K562 (cell line): ENCODE results near the gene LRRC4B. TPM values are rescaled to one million over a fixed set of nuclear protein-coding genes. Genes with fewer than 3 reads are reported as not detected.

Experiments used
- ARID1B ChIP-seq: fragments of 450-650 bp; IDR thresholded peaks from 2 replicates; pipeline ENCODE4 v1.6.1; 2016; ENCODE audit warnings: antibody characterized with exemption, mild to moderate bottlenecking, inconsistent platforms
- DPF2 ChIP-seq: fragments of 450-650 bp; IDR thresholded peaks from 2 replicates; pipeline ENCODE4 v1.6.1; 2016
- E2F3 ChIP-seq: fragments of 250-450 bp; sonication (Bioruptor Pico); IDR thresholded peaks from 2 replicates; pipeline ENCODE4 v1.4.0; 2020; ENCODE audit warnings: mild to moderate bottlenecking
- ETV1 ChIP-seq: fragments of 450-650 bp; conservative IDR thresholded peaks from 2 replicates; pipeline ENCODE4 v1.6.1; 2016; ENCODE audit warnings: missing genetic modification characterization, control low read depth, low read depth, missing compliant biosample characterization
- FOSL1 ChIP-seq: fragments of 200-800 bp; sonication (Bioruptor generic); conservative IDR thresholded peaks from 2 replicates; pipeline ENCODE4 v1.6.1; 2016; ENCODE audit warnings: missing genetic modification characterization, missing compliant biosample characterization
- GABPB1 ChIP-seq: sonication (generic); formaldehyde crosslinking; IDR thresholded peaks from 2 replicates; pipeline ENCODE4 v1.8.0; 2022; ENCODE audit warnings: mild to moderate bottlenecking, missing genetic modification reagents
- HIVEP1 ChIP-seq: fragments of 250-450 bp; sonication (Bioruptor Pico); IDR thresholded peaks from 2 replicates; pipeline ENCODE4 v1.4.0; 2020; ENCODE audit warnings: mild to moderate bottlenecking
- IRF1 ChIP-seq: sonication (generic); formaldehyde crosslinking; IDR thresholded peaks from 2 replicates; pipeline ENCODE4 v1.8.0; 2022; ENCODE audit warnings: missing genetic modification reagents, mild to moderate bottlenecking, borderline replicate concordance
- MAFF ChIP-seq: IDR thresholded peaks from 2 replicates; pipeline ENCODE4 v1.6.1; 2012; ENCODE audit warnings: low read length, improper control_type of control experiment
- RBM39 ChIP-seq: fragments of 200-400 bp; formaldehyde crosslinking; optimal IDR thresholded peaks from 2 replicates; pipeline ENCODE3; 2018; ENCODE audit warnings: low read depth, low read length
- SMC3 ChIP-seq: conservative IDR thresholded peaks from 2 replicates; pipeline ENCODE4 v1.6.1; 2011; ENCODE audit warnings: low read depth, low read length, improper control_type of control experiment; ENCODE audit not compliant: insufficient read depth
- ZBTB40 ChIP-seq, 2 experiments: fragments of 450-650 bp in 1 of 2; sonication (generic) in 1 of 2; formaldehyde crosslinking in 1 of 2; IDR thresholded peaks; 2 replicates each; pipeline versions ENCODE4 v1.7.1 to v1.9.0; 2016 to 2022; ENCODE audit warnings: inconsistent platforms in 1 of 2, mild to moderate bottlenecking in 1 of 2, missing genetic modification reagents in 1 of 2
- ZBTB8A ChIP-seq: fragments of 450-650 bp; IDR thresholded peaks from 2 replicates; pipeline ENCODE4 v1.6.1; 2018; ENCODE audit warnings: mild to moderate bottlenecking, moderate library complexity; ENCODE audit not compliant: partially characterized antibody
- ZNF696 ChIP-seq: fragments of 250-450 bp; sonication (Bioruptor Pico); conservative IDR thresholded peaks from 2 replicates; pipeline ENCODE4 v1.4.0; 2020; ENCODE audit warnings: mild to moderate bottlenecking, moderate library complexity
- polyA plus RNA-seq, 8 experiments: library from polyadenylated mRNA; depleted of rRNA in 4 of 8; stranded (reverse) in 5 of 8; unstranded in 3 of 8; fragments of >200 nt; fragmentation: Nextera tagmentation in 2 of 8; fragmentation: Illumina TruSeq in 1 of 8; extraction: Ambion mirVana in 2 of 8; extraction: Trizol in 1 of 8; gene quantifications; 2 replicates each; pipeline versions ENCODE4 v1.2.1 to v1.2.3, GENCODE V29; 2011 to 2014; ENCODE audit warnings: inconsistent platforms in 1 of 8, missing spikeins in 1 of 8
- total RNA-seq, 7 experiments: library from RNA; depleted of rRNA in 6 of 7; stranded (reverse); fragments of >200 nt in 6 of 7; fragmentation: Illumina TruSeq in 2 of 7; extraction: Trizol in 2 of 7; gene quantifications; 2 replicates each; pipeline versions ENCODE4 v1.2.1 to v1.2.3, GENCODE V29; 2011 to 2021; ENCODE audit warnings: low replicate concordance in 1 of 7

The LRRC4B gene
- total and polyA plus RNA-seq, 9 of the 15 experiments (the other 6 are each of a cell fraction or from before 2014, with no cell fraction given) = 0.18 to 9.6 (median 2.9) TPM; not detected in 2

- TF ChIP-seq ZBTB40 (IDR thresholded peaks at IDR 0.05) (peak; percentile 32; the same call in 1 of the 2 replicates), ZBTB40 (CRISPR knock-in tag; IDR thresholded peaks at IDR 0.05) (no peak), ZBTB8A (no peak), FOSL1 (tag) (no peak), MAFF (no peak), ETV1 (tag) (0 out of 2 replicates have a peak, but pooled peaks have one; percentile 22), DPF2 (no peak), E2F3 (no peak), ZNF696 (CRISPR knock-in tag) (no peak), HIVEP1 (CRISPR knock-in tag) (no peak), ARID1B (peak; percentile 41), GABPB1 (CRISPR knock-in tag) (no peak), IRF1 (no peak), RBM39 (no peak), SMC3 (peak; percentile 32; the same call in 1 of the 2 replicates)
These were observed 11.8 kb downstream of the LRRC4B start (continued) for GRCh38 chr19:50556282-50557008.
